Nucleus accumbens (tissue), 56 donors: ENCODE results near the gene FOXO6.

Experiments
- DNase-seq, 56 donors: peaks; one replicate each; lab custom pipeline; 2025; lab: John Stamatoyannopoulos, UW

Gene FOXO6

GRCh38 chr1:41360786-41361494 lies at the start of gene FOXO6:
TSS of gene FOXO6 (plus strand) at chr1:41361434.
- DNase-seq = peak; percentile 67 to 99 (median 97)

DNA sequence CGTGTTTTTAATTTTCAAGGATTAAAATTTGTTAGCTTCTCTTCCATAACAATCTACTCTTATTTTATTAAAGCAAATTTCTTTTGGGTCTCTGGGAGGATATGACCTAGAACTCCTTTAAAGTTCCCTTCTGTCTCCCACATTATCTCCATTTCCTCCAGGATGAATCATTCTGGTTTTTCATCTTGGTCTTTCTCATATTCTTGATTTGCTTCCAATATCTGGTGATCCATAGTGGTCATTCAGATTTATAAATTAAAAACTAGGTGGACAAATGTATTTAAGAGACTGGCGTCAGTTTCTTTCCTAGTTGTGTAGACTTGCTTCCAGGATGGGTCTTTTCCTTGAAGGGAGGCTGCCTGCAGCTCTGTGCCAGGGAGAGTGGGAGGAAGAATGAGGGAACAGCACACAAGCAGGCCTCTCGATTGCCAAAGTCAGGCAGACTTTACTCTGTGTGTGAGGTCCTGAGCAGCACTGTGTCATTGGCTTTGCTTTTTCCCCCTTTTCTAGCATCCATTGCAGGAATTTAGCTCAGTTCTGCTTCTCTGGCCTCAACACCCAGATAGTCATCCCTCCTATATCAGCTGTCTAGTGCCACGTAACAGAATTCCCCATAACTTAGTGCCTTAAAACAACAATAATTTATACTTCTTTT lies 48.1 kb upstream of the FOXO6 start:
- no peak for DNase-seq

DNA sequence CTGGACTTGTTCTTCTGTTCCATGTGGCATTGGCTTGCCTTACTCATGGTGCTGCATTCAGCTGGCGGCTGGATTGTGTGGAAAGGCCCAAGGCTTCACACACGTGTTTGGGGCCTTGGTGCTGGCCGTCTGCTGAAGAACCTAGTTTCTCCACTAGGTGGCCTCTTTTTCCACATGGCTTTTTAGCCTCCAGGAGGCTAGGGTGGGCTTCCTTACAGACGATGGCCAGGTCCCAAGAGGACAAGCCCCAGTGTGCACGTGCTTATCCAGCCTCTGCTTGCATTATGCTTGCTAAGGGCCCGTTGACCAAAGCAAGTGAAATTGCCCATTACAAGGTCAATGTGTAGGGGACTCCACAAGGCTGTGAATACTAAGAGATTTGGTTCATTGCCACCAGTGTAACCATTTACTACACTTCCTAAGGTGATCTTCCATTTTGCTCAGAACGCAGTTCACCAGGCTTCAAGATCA lies 47.5 kb upstream of the FOXO6 start:
- DNase-seq = no peak

DNA sequence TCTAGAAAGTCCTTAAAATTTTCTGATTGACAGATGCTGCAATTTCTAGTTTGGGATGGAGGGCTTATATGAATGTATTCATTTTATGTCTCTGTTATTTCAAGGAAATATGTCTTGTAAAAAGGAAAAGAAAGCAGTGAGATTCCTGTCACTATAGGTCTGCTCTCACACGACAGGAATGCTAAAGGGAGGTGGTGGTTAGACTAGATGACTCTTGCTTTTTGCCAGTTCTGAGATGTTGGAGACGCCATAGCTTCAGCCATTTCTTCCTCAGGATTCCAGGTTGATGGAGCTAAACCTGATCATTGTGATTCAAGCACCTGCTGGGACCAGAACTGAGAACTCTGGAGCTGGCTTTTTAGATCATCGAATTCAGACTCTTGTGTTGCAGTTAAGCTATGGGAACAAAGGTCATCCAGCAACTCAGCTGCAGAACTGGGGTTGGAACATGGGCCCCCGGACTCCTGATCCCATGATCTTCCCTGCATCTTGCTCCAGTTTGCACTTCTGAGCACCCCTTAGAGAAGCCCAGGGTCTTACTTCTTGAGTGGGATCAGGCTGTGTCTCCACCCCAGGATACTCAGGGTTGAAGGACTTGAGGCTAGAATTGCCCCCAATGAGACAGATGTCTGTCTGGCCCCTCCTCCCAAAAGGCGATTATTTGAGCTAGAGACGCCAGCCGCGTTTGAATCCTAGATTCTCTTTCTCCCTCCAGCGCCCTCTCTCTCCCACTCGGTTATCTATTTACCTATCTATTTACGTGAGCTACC lies 46.7 kb upstream of the FOXO6 start:
- no peak for DNase-seq

DNA sequence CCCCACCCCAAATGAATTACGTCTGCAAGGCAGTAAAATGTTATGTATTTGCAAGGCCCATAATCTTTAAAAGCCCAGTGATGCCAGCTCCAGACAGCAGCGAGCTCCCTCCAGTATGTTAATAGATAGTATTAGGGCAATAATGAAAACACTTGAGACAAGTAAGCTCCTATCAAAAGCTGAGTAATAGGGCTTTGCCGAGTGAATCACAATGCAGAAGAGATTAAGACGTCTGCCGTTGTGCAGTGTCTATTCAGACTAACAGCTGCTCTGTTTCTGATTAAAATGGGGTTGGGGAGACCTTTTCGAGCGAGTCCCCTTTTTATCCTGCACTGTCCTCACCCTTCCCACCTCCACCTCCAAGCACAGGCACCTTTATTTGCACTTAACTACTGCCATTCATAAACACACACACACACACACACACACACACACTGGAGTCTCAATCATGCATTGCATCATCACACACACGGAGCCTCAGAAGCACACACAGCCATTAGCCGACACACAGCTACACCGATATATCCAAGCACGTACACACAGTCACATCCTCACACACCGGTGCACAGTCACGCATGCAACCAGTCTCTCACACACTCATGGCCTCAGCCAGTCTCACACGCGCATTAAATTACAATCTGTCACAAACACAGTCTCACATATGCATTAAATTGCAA lies 46.0 kb upstream of the FOXO6 start:
- DNase-seq = peak in 4 of 56 donors; percentile 10 to 27 (median 21)

- no peak for DNase-seq
Measured at GRCh38 chr1:41315871-41316270, 45.4 kb upstream of the FOXO6 start.

GRCh38 chr1:41317361-41317760 lies 43.9 kb upstream of the FOXO6 start:
- DNase-seq = no peak

DNA sequence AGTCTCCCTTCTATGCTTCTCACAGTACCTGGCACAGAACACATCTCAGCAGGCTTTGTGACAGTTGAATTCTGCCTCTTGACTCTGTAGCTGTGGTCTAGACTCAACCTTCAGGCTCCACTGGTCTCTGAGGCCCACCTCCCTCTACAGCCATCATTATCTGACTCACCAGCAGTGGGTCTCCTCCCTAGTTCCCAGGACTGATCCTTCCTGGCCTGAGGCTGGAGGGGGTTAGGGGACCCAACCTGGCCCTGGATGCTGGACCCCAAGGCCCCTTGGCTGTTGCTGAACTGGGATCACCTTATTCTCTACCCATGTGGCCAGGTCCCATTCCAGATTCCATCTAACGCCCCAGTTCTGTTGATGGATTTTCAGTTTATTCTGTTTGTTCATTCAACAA lies 43.1 kb upstream of the FOXO6 start:
- DNase-seq = no peak

DNA sequence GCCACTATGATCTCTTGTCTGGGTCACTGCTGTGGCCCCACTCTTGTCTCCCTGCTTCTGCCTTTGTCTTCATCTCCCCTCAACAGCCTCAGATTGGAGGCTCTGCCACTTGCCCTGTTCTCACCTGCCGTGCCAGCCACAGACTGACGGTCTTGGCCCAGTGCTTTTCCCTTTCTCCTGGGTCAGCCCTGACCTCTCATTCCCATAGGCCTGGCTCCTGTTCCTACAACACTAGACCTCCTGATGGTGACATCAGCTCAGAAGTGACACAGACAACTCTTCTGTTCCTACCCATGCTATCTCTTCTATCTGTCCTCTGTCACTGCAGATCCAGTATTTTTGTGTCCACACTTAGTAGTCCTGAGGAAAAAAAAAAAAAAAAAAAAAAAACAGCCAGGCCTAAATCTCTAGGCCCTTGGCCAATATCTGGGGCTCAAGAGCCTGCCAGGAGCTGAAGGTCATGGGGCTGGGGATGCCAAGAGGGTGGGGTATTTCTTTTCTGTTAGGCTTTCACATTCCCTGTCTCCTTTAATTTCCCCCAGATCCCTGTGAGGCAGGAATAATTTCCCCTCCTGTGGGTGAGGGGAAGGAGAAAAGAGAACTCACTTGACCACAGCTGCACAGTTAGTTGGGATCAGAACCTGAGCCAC lies 42.0 kb upstream of the FOXO6 start:
- no peak for DNase-seq

DNA sequence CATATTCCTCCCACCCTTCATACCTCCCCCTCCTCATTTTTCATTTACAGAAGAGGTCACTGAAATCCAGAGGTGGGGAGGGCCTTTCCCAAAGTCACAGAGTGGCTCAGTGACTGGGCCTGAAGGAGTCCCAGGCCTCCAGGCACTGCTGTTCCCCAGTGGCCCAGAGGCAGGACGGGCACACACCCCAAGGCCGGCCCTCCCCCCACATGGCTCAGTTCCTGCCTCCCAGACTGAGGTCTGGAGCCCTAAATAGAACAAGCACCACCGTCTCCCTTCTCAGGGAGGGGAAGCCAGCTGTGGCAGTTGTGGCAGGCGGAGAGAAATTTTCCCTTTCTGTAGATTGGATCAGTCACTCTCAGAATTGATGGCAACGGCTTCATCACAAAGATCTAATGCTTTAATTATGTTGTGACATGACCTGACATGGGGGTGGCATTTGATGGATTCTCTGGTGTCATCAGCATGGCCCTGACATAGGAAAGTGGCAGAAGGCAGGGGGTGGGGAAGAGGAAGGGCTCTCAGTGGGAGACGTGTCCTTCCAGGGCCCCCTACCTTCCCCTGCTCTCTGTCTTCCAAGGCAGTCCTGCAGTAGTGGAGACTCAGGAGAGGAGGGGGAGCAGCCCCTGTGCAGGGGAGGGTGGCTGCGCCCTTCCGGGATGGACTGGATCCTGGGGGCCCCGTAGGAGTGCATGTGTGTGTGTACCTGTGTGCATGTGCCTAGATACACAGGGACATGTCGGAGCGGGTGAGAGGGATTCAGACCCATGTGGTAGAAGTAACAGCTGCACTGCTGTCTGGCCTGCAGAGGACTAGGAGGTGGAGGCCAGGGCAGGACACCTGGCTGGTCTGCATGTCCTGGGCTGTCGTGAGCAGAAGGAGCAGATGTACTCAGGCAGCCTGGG lies 41.2 kb upstream of the FOXO6 start:
- no peak for DNase-seq

- DNase-seq = no peak
Measured at GRCh38 chr1:41320895-41321676, 40.1 kb upstream of the FOXO6 start.

DNA sequence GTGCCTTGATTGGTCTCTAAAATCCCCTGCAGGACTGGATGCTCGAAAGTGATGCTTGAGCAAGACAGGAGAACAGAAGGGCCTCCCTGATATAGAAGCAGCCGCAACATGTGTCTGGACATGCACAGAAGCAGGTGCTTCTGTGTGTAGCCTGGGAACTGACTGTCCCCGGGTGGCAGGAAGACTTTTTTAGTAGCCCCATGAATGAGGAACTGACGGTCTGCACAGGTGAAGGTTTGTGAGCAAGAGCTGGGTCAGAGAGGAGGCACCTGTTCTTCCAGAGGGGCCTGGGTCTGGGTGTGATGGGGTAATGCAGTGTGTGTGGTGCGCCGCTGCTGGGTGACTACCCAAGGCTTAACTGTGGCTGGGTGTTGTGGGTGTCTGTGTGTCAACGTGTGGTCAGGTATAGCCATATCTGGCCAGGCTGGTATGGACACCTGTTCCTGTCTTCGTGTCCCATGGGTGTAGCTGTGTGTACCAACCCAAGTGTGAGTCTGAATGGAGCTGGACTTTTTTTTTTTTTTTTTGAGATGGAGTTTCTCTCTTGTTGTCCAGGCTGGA lies 39.1 kb upstream of the FOXO6 start:
- DNase-seq = no peak

- peak in 34 of 56 donors; percentile 6 to 67 (median 20) for DNase-seq
Measured at GRCh38 chr1:41322835-41323234, 38.4 kb upstream of the FOXO6 start.

DNA sequence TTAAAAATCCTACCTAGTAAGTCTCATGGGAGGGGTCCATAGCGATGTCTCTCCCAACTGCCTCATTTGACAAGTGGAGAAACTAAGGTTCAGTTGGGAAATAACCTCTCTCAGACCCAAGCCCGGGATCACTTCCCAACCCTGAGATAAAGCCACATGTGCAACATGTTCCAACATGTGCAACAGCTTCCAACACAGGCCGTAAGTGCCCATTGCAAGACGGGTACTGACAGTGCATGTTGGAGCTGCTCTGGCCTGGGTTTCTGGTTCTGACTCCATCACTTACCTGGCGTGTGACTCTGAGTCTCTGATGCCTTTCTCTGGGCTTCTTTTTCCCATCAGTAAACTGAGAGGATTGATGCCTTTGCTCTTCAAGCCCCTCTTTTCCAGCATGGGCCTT lies 38.0 kb upstream of the FOXO6 start:
- no peak for DNase-seq

GRCh38 chr1:41325801-41326200 lies 35.4 kb upstream of the FOXO6 start:
- DNase-seq = no peak

DNA sequence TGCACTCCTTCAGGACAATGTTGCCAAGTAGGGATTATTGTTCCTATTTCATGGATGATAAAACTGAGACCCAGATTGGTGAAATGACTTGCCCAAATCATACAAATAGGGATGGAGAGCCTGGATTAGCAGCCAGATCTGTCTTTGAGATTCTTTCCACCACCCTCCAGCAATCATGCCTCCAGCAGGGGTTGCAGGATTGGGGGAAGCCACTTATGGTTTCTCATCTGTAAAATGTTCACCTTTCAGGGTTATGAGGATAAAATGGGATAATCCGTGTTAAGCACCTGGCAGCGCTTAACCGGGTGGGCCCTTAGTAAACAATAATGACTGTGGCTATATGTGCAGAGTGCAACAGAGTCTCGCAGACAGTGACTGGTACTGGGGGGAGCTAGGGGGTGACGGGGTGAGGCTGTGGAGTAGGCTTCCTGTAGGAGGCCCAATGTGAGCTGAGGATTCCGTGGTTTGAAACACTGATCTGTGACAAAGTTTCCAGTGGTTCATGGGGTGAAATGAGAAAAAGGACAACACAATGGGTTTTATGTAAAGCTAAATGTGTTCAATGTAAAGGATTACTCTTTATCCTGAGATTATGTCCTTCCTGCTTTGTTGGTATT lies 33.7 kb upstream of the FOXO6 start:
- DNase-seq = no peak

GRCh38 chr1:41328001-41328615 lies 33.1 kb upstream of the FOXO6 start:
- no peak for DNase-seq
